Neuron (in vitro differentiated cells): ENCODE results near the gene PIK3C2B.

ENCODE experiments used
- H2AFZ ChIP-seq: one replicate; pipeline ENCODE4 v1.6.1; 2013; ENCODE audit warnings: low read depth, mild to moderate bottlenecking, inconsistent platforms, low read length, moderate library complexity
- H3K27me3 ChIP-seq: one replicate; pipeline ENCODE4 v1.6.1; 2013; ENCODE audit warnings: low read length; ENCODE audit not compliant: insufficient read depth
- H3K36me3 ChIP-seq: one replicate; pipeline ENCODE4 v1.6.1; 2013; ENCODE audit warnings: low read length; ENCODE audit not compliant: insufficient read depth
- H3K4me1 ChIP-seq: one replicate; pipeline ENCODE4 v1.6.1; 2013; ENCODE audit warnings: low read length; ENCODE audit not compliant: insufficient read depth
- H3K4me3 ChIP-seq: 2 replicates; pipeline ENCODE4 v1.5.1; 2013; ENCODE audit warnings: mild to moderate bottlenecking, low read length, moderate library complexity
- H3K9me3 ChIP-seq: one replicate; pipeline ENCODE4 v1.6.1; 2013; ENCODE audit warnings: low read length

Gene PIK3C2B

GRCh38 chr1:204447190-204447589 lies 47.4 kb downstream of the PIK3C2B start:
- no peak overlapping the region for H2AFZ ChIP-seq

GRCh38 chr1:204446413-204447111 lies 48.0 kb downstream of the PIK3C2B start:
- H3K36me3 ChIP-seq, result peaks cover 92% of the 10 kb centered on the region
- H3K27me3 ChIP-seq, result no peaks in the 10 kb centered on the region
- peaks cover 15% of the 10 kb centered on the region for H3K4me1 ChIP-seq
- no peak overlapping the region for H3K4me3 ChIP-seq
- H3K9me3 ChIP-seq, result no peaks in the 10 kb centered on the region
- no peak overlapping the region for H2AFZ ChIP-seq

More at GRCh38 chr1:204447190-204447589, 47.4 kb downstream of the PIK3C2B start:
- Histone ChIP-seq H3K4me1 (peaks cover 15% of the 10 kb centered on the region), H3K4me3 (no peak overlapping the region), H3K9me3 (no peaks in the 10 kb centered on the region), H3K36me3 (peaks cover 89% of the 10 kb centered on the region), H3K27me3 (no peaks in the 10 kb centered on the region)

- H3K27me3 ChIP-seq, result no peaks in the 10 kb centered on the region
- H3K4me3 ChIP-seq, result no peak overlapping the region
- H3K9me3 ChIP-seq, result no peaks in the 10 kb centered on the region
- H3K4me1 ChIP-seq, result peaks cover 15% of the 10 kb centered on the region
- peaks cover 92% of the 10 kb centered on the region for H3K36me3 ChIP-seq
- no peak overlapping the region for H2AFZ ChIP-seq
Measured at GRCh38 chr1:204445860-204446412, 48.7 kb downstream of the PIK3C2B start.
